Stimulated activated CD8-positive, alpha-beta memory T cell treated with anti-CD3 and anti-CD28 coated beads, Interleukin-15, amount 100 ng/mL, for 24 hours (primary cell): ENCODE results near the gene LCN15.
A peak's percentile ranks its signal among the peaks of the same experiment; 100 is the strongest.
"Not testable (repeated sequence)": the region's sequence is repeated elsewhere in the genome, so short reads cannot be mapped to it uniquely, and the experiment has no call there.

Experiments used
- DNase-seq: peaks from one replicate; pipeline ENCODE4 v3.0.0-alpha.2; 2020; ENCODE audit warnings: low read depth

Gene LCN15

DNA sequence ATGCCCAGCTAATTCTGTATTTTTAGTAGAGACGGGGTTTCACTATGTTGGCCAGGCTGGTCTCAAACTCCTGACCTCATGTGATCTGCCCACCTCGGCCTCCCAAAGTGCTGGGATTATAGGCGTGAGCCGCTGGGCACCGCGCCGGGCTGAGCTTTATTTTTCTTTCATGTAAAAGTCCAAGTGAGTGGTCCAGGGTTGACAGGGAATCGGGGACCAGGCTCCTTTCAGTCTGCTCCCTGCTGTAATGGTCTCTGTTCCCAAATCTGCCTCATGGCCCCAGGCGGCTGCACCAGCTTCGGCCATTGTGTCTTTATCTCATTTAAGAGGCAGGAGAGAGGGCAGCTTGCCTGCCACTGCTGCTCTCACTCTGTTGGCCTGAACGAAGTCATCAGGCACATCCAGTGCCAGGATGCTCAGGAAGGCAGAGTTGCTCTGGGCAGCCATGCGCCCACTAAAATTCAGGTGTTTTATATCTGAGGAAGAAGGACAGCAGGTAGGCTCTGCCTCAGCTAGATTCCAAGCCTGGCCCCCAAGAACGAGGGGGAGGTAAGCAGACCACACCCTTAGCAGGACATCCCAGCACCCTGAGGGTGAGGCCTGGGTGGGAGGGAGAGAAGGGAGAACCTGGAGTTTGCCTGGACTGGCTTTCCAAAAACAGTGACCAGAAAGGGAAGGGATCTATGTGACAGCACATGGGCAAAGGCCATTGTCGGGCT is 30.1 kb upstream of the LCN15 start:
- no peak for DNase-seq

DNA sequence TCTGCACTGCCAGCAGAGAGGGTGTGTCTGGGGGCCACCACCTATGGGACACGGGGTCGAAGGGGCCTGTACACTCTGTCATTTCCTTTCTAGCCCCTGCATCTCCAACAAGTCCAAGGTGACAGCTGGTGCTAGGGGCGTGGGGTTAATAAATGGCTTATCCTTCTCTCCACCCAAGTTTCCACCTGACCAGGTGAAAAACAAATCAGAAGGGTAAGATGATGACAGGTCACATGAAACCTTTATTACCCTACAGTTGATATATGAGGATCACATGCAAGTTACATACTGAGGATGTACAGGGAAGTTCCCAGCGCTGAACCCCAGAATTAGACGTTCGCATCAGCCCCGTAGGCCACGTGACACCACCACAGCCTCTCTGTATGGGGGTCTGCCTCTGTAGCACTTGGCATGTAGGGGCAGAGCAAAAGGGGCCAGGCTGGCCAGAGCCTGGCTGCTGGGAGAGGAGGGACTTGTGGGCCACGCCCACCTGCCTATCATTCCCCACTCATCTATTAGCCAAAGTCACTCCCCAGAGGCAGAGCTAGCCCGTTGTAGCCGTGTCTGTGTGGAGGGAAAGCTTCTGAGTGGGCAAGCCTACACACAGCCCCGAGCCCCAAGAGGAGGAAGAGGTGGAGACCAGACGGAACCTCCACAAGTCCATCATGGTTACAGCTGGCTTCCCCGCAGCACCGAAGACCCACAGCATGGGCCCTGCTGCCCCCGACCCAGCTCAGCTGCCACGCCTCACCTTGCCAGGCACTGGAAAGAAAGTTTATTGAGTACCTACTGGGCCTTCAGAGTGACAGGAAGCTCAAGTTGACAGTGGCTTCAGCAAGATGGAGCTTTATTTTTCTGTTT is 29.0 kb upstream of the LCN15 start:
- no peak for DNase-seq

DNA sequence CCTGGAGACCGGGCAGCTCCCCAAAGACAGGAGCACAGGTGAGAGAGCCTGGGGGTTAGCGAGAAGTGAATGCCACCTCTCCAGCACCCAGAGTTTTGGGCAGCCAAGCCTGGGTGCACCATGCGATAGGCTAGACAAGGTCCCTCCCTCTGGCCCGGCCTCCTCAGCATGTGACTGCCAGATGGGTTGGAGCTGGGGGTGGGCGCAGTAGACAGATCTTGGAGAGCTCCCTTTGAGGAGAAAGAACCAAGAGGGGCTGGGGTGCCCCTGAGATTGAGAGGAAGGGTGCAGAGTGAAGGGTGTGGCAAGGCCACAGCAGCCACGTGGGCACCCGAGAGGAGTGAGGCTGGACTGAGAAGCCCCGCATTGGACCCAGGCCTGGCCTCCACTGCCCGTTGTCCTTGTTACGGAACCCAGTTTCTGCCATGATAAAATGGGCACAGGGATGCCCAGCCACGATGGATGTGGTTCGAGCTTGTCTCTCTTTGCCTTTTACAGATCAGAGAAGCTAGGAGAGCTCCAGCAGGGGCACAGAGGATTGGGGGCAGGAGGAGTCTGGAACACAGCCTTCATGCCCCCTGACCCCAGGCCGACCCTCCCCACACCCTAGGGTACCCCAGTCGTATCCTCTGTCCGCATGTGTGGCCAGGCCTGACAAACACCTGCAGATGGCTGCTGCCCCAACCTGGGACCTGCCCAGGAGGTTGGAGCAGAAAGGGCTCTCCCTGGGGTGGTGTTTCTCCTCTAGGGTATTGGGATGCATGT is 28.2 kb upstream of the LCN15 start:
- no peak for DNase-seq

DNA sequence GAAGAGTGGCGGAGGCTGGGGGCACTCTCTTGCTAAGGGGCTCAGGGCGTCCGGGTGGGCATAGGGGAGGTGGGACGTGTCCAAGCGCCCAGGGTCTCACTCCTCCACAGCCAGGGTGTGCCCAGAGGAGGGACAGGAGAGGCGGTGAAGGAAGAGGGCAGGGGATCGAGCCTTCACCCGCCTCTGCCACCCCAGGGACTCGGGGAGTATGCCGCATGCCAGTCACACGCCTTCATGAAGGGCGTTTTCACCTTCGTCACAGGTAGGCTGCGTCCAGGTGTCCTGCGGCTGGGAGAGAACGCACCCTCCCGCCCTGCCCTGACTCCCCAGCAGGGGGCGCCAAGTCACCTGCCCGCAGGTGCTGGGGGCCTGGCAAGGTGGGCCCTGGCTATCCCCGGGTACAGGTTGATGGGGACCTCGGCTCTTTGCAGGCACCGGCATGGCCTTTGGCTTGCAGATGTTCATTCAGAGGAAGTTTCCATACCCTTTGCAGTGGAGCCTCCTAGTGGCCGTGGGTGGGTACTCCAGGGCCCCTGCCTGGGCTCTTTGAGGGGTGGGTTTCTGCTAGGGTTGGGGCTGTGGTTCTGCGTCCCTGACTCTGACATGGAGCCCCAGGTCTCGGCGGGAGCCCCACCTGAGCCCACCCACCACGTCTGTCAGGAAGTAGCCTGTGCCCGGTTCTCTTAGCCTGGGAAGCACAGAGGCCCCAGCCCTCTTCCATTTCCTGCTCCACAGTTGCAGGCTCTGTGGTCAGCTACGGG is 27.4 kb upstream of the LCN15 start:
- peak; percentile 28 for DNase-seq

DNA sequence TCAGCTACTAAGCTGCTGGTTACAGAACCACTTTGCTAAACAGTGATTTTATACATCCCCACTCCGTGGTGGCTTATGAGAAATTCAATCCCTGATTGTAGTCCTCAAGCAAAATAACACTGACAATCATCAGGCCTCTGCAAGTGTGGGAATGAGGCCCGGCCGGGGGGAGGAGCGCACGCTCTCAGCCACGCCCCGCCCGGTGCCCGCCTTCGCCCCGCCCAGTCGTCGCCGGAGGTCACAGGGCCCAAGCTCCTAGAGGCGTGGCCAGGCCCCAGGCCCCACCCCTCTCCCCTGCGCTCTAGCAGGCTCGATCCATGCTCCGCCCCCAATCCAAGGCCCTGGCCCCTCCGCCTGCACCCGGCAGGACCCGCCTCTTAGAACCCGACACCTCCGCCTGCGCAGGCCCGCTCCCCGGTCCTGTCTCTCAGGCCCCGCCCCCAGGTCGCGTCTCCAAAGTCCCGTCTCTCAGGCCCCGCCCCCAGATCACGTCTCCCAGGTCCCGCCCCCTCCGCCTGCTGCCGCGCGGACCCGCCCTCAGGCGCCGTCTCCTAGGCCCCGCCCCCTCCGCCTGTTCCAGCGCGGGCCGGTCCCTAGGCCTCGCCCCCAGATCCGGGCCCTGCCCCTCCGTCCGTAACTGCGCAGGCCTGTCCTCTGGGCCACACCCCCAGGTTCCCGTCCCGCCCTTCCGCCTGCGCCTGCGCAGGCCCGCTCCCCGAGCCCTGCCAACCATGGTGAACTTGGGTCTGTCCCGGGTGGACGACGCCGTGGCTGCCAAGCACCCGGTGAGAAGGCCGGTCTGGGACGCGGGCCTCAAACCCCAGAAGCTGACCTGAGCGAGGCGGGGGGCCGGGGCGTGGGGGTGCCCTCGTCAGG is 26.6 kb upstream of the LCN15 start, which contains the start of gene TMEM141:
Gene TMEM141 (plus strand): TSS at position 705 of the 876 bp plus-strand sequence. CDS start 27 bp downstream, at position 732.
- DNase-seq, result peak; percentile 98

DNA sequence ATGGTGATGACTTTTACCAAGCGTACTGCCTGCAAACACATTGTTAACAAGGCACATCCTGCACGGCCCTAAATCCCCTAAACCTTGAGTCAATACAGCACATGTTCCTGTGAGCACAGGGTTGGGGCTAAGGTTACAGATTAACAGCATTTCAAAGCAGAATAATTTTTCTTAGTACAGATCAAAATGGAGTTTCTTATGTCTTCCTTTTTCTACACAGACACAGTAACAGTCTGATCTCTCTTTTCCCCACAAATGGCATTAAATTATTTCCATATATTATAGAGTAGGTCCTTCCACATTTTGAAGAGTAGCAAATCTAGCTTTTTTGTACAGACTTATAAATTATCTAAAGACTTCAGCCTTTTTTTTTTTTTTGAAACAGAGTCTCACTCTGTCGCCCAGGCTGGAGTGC is 25.2 kb upstream of the LCN15 start:
- no peak for DNase-seq

DNA sequence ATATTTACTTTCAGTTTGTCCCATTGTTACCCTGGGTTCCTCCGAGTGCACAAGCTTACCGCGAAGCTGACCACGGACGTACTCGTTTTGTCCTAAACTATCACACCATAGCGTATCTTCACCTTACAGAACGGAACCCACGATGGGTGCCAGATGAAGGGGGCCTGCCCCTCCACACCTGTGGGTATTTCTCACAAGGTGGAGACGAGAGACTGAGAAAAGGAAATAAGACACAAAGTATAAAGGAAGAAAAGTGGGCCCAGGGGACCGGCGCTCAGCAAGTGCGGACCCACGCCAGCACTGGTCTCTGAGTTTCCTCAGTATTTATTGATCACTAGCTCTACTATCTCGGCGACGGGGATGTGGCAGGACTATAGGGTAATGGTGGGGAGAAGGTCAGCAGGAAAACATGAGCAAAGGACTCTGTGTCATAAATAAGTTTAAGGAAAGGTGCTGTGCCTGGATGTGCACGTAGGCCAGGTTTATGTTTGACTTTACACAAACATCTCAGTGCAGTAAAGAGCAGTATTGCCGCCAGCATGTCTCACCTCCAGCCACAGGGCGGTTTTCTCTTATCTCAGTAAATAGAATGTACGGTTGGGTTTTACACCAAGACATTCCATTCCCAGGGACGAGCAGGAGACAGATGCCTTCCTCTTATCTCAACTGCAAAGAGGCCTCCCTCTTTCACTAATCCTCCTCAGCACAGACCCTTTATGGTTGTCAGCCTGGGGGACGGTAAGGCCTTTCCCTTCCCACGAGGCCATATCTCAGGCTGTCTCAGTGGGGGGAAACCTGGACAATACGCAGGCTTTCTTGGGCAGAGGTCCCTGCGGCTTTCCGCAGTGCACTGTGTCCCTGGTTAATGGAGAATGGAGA is 24.6 kb upstream of the LCN15 start:
- not testable (repeated sequence) for DNase-seq

DNA sequence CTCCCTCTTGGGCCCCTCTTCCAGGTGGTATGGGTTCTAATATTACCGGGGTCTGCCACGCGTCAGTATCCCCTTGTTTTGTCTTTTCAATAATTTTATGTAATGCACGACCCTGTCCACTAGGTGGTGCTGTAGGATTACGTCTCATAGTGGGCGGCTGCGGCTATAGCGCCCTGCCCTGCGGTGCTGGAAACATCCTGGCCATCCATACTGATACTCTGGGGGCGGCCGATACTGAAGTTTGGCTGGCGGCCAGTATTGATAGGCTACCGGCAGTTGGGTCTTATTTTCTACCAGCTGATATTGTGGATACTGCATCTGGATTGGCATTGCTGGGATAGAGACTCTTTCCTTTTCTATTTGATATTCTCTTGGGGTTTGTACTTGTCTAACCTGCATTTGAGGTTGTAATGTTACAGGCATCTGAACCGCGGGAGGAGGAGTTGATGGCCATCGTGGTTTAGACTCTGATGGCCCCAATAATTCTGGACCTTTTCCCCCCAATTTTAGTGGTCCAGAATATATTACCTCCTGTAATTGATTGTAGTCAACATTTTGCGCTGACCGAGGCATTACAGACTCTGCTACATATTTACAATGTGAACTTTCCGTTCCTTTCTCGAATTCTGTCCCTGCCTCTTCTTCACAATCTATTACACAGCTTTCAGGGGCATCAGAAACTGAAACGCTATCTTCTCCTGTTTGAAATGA is 23.5 kb upstream of the LCN15 start:
- peak; percentile 35 for DNase-seq

DNA sequence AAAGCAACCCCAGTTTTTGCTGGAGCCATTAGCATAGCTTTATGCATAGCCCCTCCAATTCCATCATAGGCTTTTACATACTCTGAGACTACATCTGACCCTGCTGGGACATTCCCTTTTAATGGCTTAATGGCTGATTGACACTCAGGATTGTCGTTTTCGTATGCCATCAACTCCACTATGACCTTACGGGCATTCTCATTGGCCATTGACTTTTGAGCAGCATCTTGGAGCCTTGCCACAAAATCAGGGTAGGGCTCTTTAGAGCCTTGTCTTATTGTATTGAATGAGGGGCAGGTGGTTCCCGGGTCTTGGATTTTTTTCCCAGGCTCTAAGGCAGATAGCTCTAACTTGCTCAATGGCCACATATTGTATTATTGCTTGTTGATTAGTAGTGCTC is 22.7 kb upstream of the LCN15 start:
- not testable (repeated sequence) for DNase-seq

DNA sequence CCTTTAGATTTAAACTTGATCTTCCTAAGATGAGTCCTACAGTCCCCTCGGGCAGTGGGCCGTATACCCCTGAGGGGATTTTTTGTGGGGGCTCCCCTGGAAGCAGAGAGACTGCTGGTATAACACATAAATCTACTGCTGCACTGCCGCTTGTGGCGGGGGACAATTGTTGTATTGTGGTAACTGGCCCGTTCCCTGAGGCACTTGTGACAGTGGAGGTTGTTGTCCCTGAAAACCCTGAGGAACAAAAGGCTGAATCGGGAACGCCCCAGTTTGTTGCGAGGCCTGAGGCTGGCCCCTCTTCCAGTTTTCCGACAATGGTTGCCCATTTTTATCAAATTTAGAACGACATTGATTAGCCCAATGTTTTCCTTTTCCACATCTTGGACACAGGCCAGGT is 22.1 kb upstream of the LCN15 start:
- DNase-seq, result no peak

DNA sequence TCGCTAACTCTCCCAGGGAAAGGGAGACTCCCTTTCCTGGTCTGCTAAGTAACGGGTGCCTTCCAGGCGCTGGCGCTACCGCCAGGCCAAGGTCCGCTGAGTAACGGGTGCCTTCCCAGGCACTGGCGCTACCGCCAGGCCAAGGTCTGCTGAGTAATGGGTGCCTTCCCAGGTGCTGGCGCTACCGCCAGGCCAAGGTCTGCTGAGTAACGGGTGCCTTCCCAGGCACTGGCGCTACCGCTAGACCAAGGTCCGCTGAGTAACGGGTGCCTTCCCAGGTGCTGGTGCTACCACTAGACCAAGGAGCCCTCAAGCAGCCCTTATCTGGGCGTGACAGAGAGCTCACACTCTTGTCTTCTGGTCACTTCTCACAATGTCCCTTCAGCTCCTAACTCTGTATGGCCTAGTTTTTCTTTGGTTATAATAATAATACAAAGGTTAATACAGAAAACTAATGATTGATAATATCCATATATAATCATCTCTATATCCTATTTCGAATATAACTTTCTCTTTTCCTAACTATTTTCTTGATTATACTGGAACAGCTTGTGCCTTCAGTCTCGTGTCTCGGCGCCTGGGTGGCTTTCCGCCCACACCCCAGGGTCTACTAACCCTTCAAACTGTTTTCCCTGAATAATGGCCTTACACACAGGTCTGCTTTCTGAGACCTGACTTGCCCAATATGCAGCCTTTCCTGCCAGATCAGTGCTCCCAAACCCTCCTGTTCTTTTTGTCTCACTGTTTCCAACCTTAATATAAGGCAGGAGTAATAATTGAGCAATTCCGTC is 21.4 kb upstream of the LCN15 start:
- DNase-seq, result not testable (repeated sequence)

DNA sequence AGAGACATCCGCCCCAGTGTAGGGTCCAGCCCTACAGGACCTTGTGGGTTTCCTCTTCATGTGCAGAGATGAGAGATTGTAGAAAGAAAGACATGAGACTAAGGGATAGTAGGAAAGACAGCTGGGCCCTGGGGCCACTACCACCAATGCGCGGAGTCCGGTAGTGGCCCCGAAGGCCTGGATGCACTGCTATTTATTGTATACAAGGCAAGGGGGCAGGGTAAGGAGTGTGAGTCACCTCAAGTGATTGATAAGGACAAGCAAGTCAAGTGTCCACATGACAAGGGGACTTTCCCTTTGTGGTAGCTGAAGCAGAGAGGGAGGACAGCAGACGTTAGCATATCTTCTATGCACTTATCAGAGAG is 20.7 kb upstream of the LCN15 start:
- DNase-seq, result no peak

DNA sequence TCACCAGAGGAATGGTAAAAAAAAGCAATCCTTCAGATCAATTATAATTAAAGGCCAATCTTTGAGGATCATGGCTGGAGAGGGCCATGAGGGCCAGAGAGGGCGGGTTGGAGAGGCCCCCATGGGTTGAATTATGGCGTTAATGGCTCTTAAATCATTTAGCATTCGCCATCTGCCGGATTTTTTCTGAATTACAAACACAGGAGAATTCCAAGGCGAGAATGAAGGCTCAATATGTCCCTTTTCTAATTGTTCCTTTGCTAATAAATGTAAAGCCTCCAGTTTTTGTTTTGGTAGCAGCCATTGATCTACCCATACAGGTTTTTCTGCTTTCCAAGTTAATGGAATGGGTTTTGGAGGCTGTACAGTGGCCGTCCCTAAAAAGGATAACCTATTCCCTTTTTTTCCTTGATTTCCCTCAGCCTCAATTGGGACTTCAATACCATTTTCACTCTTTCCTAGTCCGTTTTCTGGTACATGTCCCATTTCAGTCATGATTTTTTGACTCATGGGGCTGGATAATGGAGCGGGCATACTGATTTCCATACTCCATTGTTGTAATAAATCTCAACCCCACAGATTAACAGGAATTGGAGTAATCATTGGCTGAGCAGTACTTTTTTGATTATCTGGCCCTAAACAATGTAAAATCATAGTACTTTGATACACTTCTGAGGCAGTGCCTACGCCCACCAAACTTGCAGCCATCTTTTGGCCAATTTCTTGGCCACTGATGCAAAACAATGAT is 20.1 kb upstream of the LCN15 start:
- no peak for DNase-seq

DNA sequence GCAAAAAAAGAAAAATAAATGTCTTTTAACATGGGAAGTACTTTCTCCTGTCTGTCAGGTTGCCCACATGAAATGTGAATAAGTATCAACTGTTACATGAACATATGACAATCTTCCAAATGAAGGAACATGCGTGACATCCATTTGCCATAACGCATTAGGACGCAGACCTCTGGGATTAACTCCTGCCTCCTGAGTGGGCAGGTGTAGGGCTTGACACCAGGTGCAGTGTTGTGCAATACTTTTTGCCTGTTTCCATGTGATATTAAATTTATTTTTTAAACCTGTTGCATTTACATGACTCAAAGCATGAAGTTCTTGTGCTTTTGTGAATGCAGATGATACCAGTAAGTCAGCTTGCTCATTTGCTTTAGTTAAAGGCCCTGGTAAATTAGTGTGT is 18.1 kb upstream of the LCN15 start:
- DNase-seq, result no peak

DNA sequence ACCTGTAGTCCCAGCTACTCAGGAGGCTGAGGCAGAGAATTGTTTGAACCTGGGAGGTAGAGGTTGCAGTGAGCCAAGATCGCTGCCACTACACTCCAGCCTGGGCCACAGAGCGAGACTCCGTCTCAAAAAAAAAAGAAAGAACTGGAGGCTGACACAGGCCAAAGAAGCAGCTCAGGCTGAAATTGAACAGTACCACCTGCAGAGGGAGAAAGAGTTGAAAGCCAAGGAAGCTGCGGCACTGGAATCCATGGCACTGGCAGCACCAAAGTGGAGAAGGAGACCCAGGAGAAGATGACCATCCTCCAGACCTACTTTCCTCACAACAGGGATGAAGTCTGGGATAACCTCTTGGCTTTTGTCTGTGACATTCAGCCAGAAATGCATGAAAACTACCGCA is 15.5 kb upstream of the LCN15 start:
- DNase-seq, result no peak

DNA sequence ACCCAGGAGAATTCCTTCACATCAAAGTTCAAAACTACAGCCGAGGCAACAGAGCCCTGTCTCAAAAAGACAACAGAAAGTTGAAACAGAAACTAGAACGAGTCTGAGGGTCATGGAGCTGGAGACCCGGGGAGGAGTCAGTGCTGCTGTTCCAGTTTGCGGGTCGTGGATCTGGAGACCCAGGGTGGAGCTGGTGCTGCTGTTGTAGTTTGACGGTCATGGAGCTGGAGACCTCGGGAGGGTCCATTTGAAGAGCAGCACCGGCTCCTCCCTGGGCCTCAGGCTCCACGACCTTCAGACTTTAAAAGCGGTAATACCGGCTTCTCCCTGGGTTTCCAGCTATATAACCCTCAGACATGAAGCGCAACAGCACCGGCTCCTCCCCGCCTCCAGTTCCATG is 13.0 kb upstream of the LCN15 start:
- no peak for DNase-seq

DNA sequence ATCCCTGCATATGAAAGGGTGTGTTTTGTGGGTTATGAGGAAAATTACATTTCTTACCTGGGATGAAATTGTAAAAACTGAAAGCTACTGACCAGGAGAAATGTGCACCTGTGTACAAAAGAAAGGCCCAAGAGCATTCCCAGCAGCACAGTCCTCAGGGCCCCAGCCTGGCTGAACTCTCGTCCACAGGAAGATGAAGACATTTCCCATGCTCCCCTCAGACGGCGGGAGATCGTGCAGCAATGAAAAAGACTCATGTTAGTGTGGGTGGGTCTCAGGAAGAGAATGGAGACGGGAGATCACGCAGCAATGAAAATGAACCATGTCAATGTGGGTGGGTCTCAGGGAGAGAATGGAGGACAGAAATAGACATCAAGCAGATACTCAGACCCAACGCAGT is 12.6 kb upstream of the LCN15 start:
- DNase-seq, result no peak

DNA sequence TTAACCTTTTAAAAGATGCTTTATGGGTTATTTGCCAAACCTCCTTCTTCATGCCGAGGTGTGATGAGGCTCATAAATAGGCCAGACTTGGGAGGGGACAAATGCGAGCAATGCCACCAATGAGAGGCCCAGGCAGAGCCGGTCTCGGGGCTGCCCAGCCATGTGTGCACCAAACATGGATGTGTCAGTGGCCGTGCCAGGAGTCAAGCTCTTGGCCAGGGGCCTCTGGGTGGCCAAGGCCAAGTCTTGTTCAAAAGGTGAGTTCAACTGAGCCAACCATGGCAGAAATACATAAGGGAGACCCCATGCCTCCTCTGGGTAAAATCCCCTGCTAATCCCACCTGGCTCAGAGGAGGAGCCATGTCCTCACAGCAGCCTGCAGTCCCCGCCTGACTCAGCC is 10.9 kb upstream of the LCN15 start:
- DNase-seq, result no peak
